Transverse colon (tissue), 4 donors: Measurements from ENCODE around the gene FKBP5.

Experiments
- CTCF ChIP-seq, 5 experiments: fragments of 200-600 bp in 3 of 5; fragments of 450-650 bp in 2 of 5; sonication (generic) in 3 of 5; IDR thresholded peaks; 1 replicate in 2 of 5; 2 replicates in 3 of 5; pipeline ENCODE4 v1.5.1; 2016 to 2017; ENCODE audit warnings: antibody characterized with exemption in 5 of 5, inconsistent platforms in 3 of 5, mild to moderate bottlenecking in 2 of 5, moderate library complexity in 1 of 5
- EP300 ChIP-seq: sonication (generic); formaldehyde crosslinking; IDR thresholded peaks from one replicate; pipeline ENCODE4 v1.6.1; 2017; ENCODE audit warnings: antibody characterized with exemption, low read depth
- POLR2A ChIP-seq: fragments of 450-650 bp; IDR thresholded peaks from one replicate; pipeline ENCODE4 v1.6.1; 2016; ENCODE audit warnings: antibody characterized with exemption, mild to moderate bottlenecking, moderate library complexity
- POLR2AphosphoS5 ChIP-seq, 3 donors: sonication (generic); formaldehyde crosslinking; IDR thresholded peaks; one replicate each; pipeline ENCODE4 v1.6.1; 2016; ENCODE audit warnings: antibody characterized with exemption in 3 of 3

GRCh38 chr6:35662999-35663398 is 25.7 kb downstream of the FKBP5 start:
- TF ChIP-seq CTCF (IDR thresholded peaks at IDR 0.05): no peak
- TF ChIP-seq POLR2A: no peak
- TF ChIP-seq EP300: no peak
- TF ChIP-seq POLR2AphosphoS5 (IDR thresholded peaks at IDR 0.05): no peak
